Epithelial cell of proximal tubule (primary cell): ENCODE results near the gene TAF11L5. TPM values are rescaled to one million over a fixed set of nuclear protein-coding genes. Genes with fewer than 3 reads are reported as not detected.
"Not testable (repeated sequence)": the region's sequence is repeated elsewhere in the genome, so short reads cannot be mapped to it uniquely, and the experiment has no call there.

ENCODE experiments used
- DNase-seq: peaks from one replicate; pipeline ENCODE4 v3.0.0-alpha.2; 2011; ENCODE audit warnings: low read depth
- H3K4me3 ChIP-seq: 2 replicates; pipeline ENCODE4 v1.5.1; 2011; ENCODE audit warnings: low read depth, mild to moderate bottlenecking, low read length
- total RNA-seq: library from RNA; depleted of rRNA; stranded (reverse); fragments of >200 nt; gene quantifications from 2 replicates; pipeline ENCODE4 v1.2.3, GENCODE V29; 2015
- TF ChIP-seq, protein P1 (sequence below): conservative IDR thresholded peaks from 2 replicates; pipeline ENCODE4 v1.5.1; 2012; ENCODE audit warnings: low read depth, mild to moderate bottlenecking, low read length

Gene TAF11L5
- total RNA-seq, 1 donor from 2014 or later: not detected

DNA sequence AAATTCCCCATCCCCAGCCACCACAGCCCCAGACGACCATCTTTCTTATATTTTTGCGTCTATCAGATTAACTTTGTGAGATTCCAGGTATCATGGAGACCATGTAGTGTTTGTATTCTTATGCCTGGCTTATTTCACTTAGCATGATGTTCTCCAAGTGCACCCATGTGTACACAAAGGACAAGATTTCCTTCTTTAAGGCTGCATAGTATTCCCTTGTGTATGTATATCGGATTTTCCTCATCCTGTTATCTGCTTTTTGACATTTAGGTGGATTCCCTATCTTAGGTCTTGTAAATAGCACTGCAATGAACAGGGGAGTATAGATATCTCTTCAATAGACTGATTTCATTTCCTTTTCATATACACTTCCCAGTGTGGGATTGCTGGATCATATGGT, 32.3 kb upstream of the TAF11L5 start:
- TF ChIP-seq, protein P1, sequence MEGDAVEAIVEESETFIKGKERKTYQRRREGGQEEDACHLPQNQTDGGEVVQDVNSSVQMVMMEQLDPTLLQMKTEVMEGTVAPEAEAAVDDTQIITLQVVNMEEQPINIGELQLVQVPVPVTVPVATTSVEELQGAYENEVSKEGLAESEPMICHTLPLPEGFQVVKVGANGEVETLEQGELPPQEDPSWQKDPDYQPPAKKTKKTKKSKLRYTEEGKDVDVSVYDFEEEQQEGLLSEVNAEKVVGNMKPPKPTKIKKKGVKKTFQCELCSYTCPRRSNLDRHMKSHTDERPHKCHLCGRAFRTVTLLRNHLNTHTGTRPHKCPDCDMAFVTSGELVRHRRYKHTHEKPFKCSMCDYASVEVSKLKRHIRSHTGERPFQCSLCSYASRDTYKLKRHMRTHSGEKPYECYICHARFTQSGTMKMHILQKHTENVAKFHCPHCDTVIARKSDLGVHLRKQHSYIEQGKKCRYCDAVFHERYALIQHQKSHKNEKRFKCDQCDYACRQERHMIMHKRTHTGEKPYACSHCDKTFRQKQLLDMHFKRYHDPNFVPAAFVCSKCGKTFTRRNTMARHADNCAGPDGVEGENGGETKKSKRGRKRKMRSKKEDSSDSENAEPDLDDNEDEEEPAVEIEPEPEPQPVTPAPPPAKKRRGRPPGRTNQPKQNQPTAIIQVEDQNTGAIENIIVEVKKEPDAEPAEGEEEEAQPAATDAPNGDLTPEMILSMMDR: no peak
- H3K4me3 ChIP-seq: no peak overlapping the region
- no peak for DNase-seq

DNA sequence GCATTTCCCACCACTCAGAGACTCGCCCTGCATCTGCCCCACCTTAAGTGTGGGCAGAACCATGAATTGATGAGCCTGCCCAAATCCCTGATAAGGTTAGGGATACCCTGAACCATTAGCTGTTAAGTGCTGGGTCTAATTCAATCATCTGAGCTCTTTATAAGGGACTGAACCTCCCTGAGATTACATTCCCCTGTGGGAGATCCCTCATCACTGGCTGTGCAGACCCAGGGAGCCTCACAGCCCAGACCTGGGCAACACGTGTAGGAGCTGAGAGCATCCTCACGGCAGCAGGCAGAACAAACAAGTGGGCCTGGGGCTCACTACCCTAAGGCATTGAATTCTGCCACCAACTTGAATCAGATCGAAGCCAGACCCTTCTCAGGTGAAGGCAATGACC, 27.6 kb upstream of the TAF11L5 start:
- TF ChIP-seq, protein P1: no peak
- DNase-seq: no peak
- no peak overlapping the region for H3K4me3 ChIP-seq

DNA sequence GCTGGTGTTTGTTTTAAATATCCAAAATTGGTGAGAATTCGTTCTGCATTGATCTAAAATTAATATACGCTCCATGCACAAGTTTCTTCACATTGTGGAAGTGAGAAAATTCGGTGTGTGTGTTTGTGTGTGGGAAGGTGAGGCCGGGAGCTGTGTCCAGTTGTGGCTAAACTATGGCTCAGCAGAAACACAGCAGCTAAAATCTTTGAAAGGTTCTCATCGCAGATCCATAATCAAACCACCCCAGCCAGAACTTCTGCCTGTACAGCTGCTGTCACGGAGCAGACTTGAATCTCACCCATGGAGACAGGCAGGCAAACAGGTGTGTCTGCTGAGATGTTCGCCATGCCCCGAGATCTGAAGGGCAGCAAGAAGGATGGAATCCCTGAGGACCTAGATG, 27.1 kb upstream of the TAF11L5 start, which contains the start of gene TAF11L2:
TAF11L2 (plus strand) TSS at position 301 of the 400 bp plus-strand sequence.
- DNase-seq, H3K4me3 ChIP-seq: not testable (repeated sequence)

DNA sequence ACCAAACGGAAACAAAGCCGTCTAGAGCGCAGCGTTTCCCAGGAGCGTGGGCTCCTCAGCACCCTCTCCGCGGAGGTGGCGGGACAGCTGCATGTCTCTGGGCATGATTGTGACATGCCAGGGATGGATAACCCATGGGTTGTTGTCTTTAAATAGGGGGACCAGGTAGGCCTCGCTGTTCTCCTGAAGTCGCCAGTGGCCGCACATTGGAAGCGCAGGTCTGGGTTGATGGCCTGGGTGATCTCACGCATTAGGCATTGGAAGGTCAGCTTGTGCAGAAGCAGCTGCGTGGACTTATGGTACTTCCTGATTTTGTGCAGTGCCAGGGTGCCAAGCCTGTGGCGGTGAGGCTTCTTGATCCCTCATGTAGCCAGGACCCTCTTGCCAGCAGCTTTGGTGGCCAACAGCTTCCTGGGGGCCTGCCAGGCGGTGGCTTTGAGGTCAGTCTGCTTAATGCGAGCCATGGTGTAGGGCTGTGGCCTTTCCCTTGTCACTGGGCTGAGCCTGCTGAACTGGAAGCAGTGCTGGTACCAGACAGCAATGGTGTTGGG, 13.2 kb upstream of the TAF11L5 start:
- no peak for DNase-seq

DNA sequence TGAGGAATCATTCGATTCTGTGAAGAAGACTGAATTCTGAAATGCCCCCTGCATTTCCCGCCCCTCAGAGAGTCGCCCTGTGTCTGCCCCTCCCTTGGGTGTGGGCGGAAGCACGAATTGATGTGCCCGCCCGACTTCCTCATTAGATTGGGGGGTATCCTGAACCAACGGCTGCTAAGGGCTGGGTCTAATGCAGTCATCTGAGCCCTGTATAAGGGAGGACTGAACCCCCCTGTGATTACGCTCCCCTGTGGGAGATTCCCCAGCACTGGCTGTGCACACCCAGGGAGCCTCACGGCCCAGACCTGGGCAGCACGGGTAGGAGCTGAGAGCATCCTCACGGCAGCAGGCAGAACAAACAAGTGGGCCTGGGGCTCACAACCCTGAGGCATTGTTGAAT, 7.5 kb upstream of the TAF11L5 start:
- not testable (repeated sequence) for DNase-seq, H3K4me3 ChIP-seq

More for the DNA sequence above, 13.2 kb upstream of the TAF11L5 start:
- TF ChIP-seq, protein P1: no peak
- no peak overlapping the region for H3K4me3 ChIP-seq

DNA sequence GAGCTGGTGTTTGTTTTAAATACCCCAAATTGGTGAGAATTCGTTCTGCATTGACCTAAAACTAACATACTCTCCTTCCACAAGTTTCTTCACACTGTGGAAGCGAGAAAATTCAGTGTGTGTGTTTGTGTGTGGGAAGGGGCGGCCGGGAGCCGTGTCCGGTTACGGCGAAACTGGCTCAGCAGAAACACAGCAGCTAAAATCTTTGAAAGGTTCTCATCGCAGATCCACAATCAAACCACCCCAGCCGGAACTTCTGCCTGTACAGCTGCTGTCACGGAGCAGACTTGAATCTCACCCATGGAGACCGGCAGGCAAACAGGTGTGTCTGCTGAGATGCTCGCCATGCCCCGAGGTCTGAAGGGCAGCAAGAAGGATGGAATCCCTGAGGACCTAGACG, 7.0 kb upstream of the TAF11L5 start, which contains the start of gene TAF11L3:
TAF11L3 (plus strand) TSS at position 301 of the 400 bp plus-strand sequence.
- not testable (repeated sequence) for H3K4me3 ChIP-seq, DNase-seq

DNA sequence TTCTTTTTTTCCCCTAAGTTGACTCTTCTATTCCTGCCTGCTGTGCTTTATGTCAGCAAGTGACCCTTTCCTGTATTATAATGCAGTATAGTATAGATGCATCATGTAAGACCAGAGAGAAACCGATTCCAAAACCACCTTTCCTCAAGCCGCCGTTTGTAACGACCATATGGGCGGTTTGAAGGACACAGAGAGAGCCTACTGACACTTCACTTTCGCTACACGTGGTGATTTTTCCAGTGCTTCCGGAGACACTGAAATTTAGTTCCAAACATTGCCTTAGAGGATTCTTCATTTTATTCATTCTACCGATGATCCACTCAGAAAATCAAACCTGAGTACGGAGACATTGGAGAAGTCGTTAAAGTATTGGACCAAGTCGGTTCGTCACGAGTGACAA, 5.5 kb upstream of the TAF11L5 start:
- DNase-seq, H3K4me3 ChIP-seq: not testable (repeated sequence)

DNA sequence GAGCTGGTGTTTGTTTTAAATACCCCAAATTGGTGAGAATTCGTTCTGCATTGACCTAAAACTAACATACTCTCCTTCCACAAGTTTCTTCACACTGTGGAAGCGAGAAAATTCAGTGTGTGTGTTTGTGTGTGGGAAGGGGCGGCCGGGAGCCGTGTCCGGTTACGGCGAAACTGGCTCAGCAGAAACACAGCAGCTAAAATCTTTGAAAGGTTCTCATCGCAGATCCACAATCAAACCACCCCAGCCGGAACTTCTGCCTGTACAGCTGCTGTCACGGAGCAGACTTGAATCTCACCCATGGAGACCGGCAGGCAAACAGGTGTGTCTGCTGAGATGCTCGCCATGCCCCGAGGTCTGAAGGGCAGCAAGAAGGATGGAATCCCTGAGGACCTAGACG, 3.5 kb upstream of the TAF11L5 start, which contains the start of gene TAF11L4:
TAF11L4 (plus strand) TSS at position 301 of the 400 bp plus-strand sequence.
- not testable (repeated sequence) for H3K4me3 ChIP-seq, DNase-seq

DNA sequence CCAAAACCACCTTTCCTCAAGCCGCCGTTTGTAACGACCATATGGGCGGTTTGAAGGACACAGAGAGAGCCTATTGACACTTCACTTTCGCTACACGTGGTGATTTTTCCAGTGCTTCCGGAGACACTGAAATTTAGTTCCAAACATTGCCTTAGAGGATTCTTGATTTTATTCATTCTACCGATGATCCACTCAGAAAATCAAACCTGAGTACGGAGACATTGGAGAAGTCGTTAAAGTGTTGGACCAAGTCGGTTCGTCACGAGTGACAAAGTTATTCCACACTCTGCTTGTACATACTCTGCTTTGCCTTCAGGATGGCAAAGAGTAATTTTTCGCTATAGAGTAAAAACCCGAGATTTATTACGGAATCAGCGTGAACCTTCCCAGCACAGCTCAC, 1.5 kb downstream of the TAF11L5 start:
- DNase-seq: peak; percentile 4
- H3K4me3 ChIP-seq: not testable (repeated sequence)

DNA sequence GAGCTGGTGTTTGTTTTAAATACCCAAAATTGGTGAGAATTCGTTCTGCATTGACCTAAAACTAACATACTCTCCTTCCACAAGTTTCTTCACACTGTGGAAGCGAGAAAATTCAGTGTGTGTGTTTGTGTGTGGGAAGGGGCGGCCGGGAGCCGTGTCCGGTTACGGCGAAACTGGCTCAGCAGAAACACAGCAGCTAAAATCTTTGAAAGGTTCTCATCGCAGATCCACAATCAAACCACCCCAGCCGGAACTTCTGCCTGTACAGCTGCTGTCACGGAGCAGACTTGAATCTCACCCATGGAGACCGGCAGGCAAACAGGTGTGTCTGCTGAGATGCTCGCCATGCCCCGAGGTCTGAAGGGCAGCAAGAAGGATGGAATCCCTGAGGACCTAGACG, 3.3 kb downstream of the TAF11L5 start, which contains the start of gene TAF11L6:
TAF11L6 (plus strand) TSS at position 301 of the 400 bp plus-strand sequence.
- not testable (repeated sequence) for H3K4me3 ChIP-seq, DNase-seq

Other genes starting within 250 kb of the TAF11L5 start
- gene TAF11L2, start 27.0 kb upstream of the TAF11L5 start, total RNA-seq: not detected in 2 replicates
- not detected in 2 replicates for gene TAF11L3, start 6.9 kb upstream of the TAF11L5 start, total RNA-seq
- not detected in 2 replicates for gene TAF11L4, start 3.4 kb upstream of the TAF11L5 start, total RNA-seq
- gene TAF11L6, start 3.4 kb downstream of the TAF11L5 start, total RNA-seq: not detected in 2 replicates
- gene TAF11L7, start 60.5 kb downstream of the TAF11L5 start, total RNA-seq: not detected in 2 replicates
- not detected in 2 replicates for gene TAF11L8, start 65.7 kb downstream of the TAF11L5 start, total RNA-seq
- not detected in 2 replicates for gene TAF11L9, start 69.2 kb downstream of the TAF11L5 start, total RNA-seq
- not detected in 2 replicates for gene TAF11L10, start 72.6 kb downstream of the TAF11L5 start, total RNA-seq
- 1.8 TPM in 1 of 2 replicates, not detected in the other for gene TAF11L11, start 78.9 kb downstream of the TAF11L5 start, total RNA-seq
- not detected in 2 replicates for gene TAF11L12, start 85.2 kb downstream of the TAF11L5 start, total RNA-seq
- gene TAF11L13, start 106.9 kb downstream of the TAF11L5 start, total RNA-seq: not detected in 2 replicates
- gene TAF11L14, start 109.2 kb downstream of the TAF11L5 start, total RNA-seq: not detected in 2 replicates